ENCODE data around the gene NKD2.
A peak's percentile ranks its signal among the peaks of the same experiment; 100 is the strongest.

DNA sequence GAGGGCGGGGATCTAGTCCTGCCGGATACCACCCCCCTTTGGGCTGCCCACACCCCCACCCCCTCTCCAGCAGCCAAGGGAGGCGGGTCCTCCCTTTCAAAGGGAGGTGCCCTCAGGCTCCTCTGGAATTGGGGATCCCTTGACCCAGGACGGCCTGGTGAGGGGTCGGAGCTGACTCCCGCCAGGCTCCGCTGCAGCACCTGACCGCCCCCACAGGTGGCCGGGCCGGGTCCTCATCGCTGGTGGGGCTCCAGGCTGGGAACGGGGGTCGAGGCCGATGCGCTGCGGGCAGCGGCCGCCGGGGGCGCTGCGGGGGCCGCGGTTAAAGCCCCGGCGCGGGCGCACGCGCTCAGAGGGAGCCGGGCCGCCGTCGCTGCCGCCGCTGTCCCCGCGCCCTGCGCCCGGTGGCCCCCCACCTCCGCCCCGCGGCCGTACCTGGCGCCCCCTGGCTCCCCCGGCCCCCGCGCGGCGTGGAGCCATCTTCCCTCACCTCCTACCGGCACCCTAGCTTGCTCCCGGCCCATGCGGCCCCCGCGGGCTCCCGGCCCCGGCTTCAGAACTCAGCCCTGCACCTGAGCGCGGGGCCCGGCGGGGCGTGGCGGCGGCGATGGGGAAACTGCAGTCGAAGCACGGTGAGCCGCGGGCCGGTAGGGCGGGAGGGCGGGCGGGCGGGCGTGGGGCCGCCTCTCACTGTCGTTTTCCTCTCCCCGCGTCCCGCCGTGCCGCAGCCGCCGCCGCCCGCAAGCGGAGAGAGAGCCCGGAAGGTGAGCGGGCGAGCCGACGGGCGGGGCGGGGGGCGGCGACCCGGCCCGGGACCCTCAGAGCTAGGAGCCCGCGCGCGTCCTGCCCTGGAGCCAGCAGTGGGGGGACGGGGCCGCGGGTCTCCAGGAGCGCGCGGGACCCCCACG lies at the start of gene NKD2:
- TF ChIP-seq, protein P1, sequence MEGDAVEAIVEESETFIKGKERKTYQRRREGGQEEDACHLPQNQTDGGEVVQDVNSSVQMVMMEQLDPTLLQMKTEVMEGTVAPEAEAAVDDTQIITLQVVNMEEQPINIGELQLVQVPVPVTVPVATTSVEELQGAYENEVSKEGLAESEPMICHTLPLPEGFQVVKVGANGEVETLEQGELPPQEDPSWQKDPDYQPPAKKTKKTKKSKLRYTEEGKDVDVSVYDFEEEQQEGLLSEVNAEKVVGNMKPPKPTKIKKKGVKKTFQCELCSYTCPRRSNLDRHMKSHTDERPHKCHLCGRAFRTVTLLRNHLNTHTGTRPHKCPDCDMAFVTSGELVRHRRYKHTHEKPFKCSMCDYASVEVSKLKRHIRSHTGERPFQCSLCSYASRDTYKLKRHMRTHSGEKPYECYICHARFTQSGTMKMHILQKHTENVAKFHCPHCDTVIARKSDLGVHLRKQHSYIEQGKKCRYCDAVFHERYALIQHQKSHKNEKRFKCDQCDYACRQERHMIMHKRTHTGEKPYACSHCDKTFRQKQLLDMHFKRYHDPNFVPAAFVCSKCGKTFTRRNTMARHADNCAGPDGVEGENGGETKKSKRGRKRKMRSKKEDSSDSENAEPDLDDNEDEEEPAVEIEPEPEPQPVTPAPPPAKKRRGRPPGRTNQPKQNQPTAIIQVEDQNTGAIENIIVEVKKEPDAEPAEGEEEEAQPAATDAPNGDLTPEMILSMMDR (IDR thresholded peaks at IDR 0.05) = peak; percentile 54 to 83 (median 67)
- TF ChIP-seq POLR2A (IDR thresholded peaks at IDR 0.05) = no peak

Measured in testis (tissue), 2 donors.